COLO829 (cell line): ENCODE data around the gene TSPAN14.

ENCODE experiments used
- DNase-seq: peaks from one replicate; pipeline ENCODE4 v3.0.0; 2012; ENCODE audit warnings: low spot score

TSPAN14 gene

DNA sequence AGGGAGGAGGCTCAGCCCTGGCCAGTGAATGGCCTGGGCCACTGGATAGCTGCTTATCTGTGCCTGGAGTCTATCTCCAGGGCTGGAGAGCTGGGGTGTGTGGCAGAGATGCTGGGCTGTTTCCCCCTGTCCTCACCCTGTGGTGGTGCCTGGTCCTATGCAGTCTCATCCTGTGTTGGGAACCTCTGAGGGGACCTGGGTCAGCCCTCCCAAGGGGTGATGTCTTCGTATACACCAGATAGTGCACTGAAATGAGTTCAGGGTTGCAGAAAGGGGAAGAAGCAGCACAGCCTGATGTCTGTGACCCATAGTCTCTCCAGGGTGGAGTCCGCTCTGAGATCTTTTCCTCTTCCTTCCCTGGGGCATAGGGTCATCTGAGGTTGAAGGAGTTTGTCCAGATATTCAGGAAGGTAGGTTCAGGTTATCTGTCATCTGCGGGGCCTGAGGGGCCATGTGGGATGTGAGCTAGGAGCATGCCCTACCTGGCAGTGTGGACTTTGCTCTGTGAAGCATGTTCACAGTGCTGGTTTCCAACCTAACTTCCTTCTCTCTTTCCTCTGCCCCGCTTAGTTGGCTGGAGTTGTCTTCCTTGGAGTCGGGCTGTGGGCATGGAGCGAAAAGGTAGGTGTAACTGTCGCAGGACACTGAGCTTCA, 50.2 kb downstream of the TSPAN14 start:
- no peak for DNase-seq

GRCh38 chr10:80504897-80505465, 50.9 kb downstream of the TSPAN14 start:
- no peak for DNase-seq

GRCh38 chr10:80506189-80506575, 52.1 kb downstream of the TSPAN14 start:
- DNase-seq: no peak

- no peak for DNase-seq
Measured at GRCh38 chr10:80506836-80507487, 52.9 kb downstream of the TSPAN14 start.

- DNase-seq: no peak
Measured at GRCh38 chr10:80509108-80509402, 54.9 kb downstream of the TSPAN14 start.

GRCh38 chr10:80509403-80510161, 55.5 kb downstream of the TSPAN14 start:
- DNase-seq: peak; percentile 85

- DNase-seq: no peak
Measured at GRCh38 chr10:80512031-80512526, 58.0 kb downstream of the TSPAN14 start.

- no peak for DNase-seq
Measured at GRCh38 chr10:80513106-80513505, 59.0 kb downstream of the TSPAN14 start.

- no peak for DNase-seq
Measured at GRCh38 chr10:80515511-80515910, 61.4 kb downstream of the TSPAN14 start.

GRCh38 chr10:80515941-80516340, 61.8 kb downstream of the TSPAN14 start:
- DNase-seq: no peak

DNA sequence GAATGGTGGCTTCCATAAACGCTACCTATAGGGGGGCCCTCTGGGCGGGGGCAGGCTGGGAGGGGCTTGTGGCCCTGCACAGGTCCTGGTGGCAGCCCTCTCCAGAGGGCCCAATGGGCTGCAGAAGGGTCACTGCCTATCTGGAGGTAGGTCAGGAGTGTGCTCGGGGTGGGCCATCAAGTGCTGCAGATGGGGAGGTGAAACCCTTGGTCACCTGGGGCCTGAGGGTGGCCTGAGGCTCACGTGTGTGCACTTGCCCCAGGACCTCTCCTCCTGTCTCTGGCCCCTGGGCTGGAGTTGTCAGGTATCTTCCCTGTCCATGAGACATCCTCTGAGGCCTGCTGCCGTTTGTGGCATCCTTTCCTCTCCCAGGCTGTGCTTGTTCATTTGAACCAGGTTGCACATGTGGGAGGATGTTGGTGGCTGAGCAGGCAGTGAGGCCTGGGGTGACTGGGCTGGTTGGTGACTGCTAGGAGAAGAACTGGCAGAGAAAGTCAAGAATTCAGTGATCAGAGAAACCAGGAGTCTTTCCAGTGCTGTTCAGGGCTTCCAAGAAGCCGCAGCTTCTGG, 62.5 kb downstream of the TSPAN14 start:
- no peak for DNase-seq

- DNase-seq: no peak
Measured at GRCh38 chr10:80517416-80518142, 63.5 kb downstream of the TSPAN14 start.

- DNase-seq: no peak
Measured at GRCh38 chr10:80518143-80518806, 64.2 kb downstream of the TSPAN14 start.

GRCh38 chr10:80518807-80519360, 64.8 kb downstream of the TSPAN14 start:
- DNase-seq: no peak

- DNase-seq: no peak
Measured at GRCh38 chr10:80519936-80520650, 66.0 kb downstream of the TSPAN14 start.

DNA sequence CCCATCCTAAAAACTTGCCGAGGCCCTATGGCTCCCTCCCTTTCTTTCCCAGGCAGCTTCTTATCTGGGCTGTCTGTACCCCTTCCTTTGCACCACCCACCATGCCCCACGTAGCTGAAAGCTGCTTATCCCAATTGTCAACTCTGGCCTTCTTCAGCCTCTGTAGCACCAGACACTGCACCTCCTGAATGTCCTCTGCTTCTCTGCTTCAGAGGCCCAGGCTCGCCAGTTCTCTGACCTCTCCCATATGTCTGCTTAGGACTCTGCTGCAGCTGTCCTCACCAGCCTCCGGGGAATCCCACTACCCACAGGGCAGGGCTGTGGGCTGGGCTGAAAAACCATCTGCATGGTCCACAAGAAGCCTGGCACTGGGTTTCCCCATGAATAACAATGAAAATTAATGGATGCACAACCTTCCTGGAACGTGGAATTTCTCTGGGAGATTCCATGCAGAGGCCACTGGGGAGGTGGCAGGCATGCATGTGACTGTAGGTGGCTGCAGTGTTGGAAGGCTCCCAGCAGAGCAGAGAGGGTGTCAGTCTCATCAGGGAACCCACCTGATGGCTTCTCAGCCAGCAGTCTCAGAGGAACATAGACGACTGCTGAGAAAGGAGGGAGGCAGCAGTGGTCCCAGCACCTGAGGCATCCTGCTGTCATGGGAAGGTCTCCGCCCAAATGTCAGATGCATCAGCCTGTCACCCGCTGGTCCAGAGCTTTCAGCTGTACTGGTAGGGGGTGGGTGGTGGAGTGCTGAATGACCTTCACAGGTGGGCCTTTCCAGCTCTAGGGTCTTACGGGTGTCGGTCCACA, 66.8 kb downstream of the TSPAN14 start:
- no peak for DNase-seq

DNA sequence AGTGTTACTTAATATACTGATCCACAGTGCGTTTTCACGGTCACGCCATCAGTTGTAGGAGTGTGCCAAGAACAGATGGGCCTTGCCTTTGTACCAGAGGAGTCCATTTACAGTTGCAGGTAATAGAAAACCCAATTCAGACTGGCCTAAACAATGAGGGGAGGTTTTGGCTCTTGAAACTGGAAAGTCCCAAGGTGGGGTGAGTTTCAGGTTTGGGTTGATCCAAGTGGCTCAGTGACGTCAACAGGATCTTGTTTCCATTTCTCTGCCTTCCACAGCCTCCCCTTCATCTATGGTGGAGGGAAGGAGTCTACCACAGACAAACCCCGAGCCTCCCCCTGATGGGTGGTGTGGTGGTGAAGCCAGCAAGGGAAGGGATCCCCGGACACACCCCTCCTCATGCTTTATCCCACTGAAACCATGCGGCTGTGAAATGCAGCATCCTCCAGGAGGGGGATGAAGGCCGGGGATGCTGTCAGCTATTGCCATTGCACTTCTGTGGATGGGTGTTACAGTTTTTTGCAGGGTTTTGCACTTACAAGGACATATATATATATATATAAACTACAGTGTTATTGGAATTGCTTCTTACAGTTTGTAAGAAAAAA, 68.8 kb downstream of the TSPAN14 start:
- DNase-seq: no peak

DNA sequence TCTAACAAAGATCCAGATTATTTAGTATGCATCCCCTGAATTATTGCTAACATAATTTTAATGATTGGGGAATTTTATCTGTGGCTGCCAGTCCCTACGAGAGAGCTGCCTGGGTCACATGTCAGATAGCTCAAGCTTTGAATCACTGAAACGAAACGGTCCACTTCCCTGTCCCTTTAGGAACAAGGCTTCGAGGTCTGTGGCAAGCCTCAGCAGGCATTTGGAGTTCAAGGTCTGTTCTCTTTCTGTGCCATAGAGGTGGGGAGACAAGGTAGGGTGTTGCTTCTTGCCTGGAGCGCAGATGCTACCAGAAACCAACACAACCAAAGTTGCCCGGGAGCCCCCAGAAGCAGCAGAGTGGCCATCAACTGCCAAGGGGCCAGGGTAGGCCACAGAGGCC, 69.7 kb downstream of the TSPAN14 start:
- DNase-seq: no peak
